Left renal pelvis (tissue), 4 donors: ENCODE results near the gene BRI3BP. TPM values are rescaled to one million over a fixed set of nuclear protein-coding genes. Genes with fewer than 3 reads are reported as not detected.
"Not testable (repeated sequence)": the region's sequence is repeated elsewhere in the genome, so short reads cannot be mapped to it uniquely, and the experiment has no call there.

ENCODE experiments used
- DNase-seq, 4 donors: peaks; one replicate each; pipeline ENCODE4 v3.0.0-alpha.2; 2013; ENCODE audit warnings: low read depth in 4 of 4, low spot score in 3 of 4
- polyA plus RNA-seq, 4 donors: library from polyadenylated mRNA; unstranded; fragments of 120-200 nt; gene quantifications; one replicate each; pipeline ENCODE4 v1.2.1, GENCODE V29; 2013; ENCODE audit not compliant: insufficient read length in 4 of 4

Gene BRI3BP
- polyA plus RNA-seq, 4 donors, result 4.5 to 11.0 (median 10.2) TPM

GRCh38 chr12:124971603-124972002 is 21.8 kb upstream of the BRI3BP start:
- DNase-seq, result no peak

GRCh38 chr12:124972211-124972610 is 21.2 kb upstream of the BRI3BP start:
- no peak for DNase-seq

GRCh38 chr12:124975276-124975675 is 18.2 kb upstream of the BRI3BP start:
- DNase-seq, result no peak

- DNase-seq, result no peak
These were observed 16.4 kb upstream of the BRI3BP start for GRCh38 chr12:124976999-124977398.

GRCh38 chr12:124979568-124979967 is 13.9 kb upstream of the BRI3BP start:
- no peak for DNase-seq

- no peak for DNase-seq
These were observed 13.2 kb upstream of the BRI3BP start for GRCh38 chr12:124980098-124980892.

- not testable (repeated sequence) for DNase-seq
These were observed 6.6 kb upstream of the BRI3BP start for GRCh38 chr12:124986876-124987275.

GRCh38 chr12:124992874-124993625 is 395 bp upstream of the BRI3BP start:
- peak in 2 of 4 donors; percentile 46 to 57 for DNase-seq

GRCh38 chr12:124994437-124994975 is 1.1 kb downstream of the BRI3BP start:
- no peak for DNase-seq

GRCh38 chr12:124995200-124995961 is 1.9 kb downstream of the BRI3BP start:
- no peak for DNase-seq

GRCh38 chr12:124998705-124999104 is 5.3 kb downstream of the BRI3BP start:
- no peak for DNase-seq

- DNase-seq, result no peak
These were observed 8.2 kb downstream of the BRI3BP start for GRCh38 chr12:125001636-125002035.

GRCh38 chr12:125003021-125003420 is 9.6 kb downstream of the BRI3BP start:
- no peak for DNase-seq

GRCh38 chr12:125004621-125005020 is 11.2 kb downstream of the BRI3BP start:
- DNase-seq, result no peak

- no peak for DNase-seq
These were observed 12.2 kb downstream of the BRI3BP start for GRCh38 chr12:125005652-125006051.

GRCh38 chr12:125006365-125006764 is 12.9 kb downstream of the BRI3BP start:
- no peak for DNase-seq

- no peak for DNase-seq
These were observed 20.5 kb downstream of the BRI3BP start for GRCh38 chr12:125013816-125014442.

- no peak for DNase-seq
These were observed 21.1 kb downstream of the BRI3BP start for GRCh38 chr12:125014526-125014925.

GRCh38 chr12:125015680-125016310 is 22.4 kb downstream of the BRI3BP start:
- DNase-seq, result no peak

- DNase-seq, result no peak
These were observed 24.4 kb downstream of the BRI3BP start for GRCh38 chr12:125017801-125018200.
